ENCODE data around the gene INO80. TPM values are rescaled to one million over a fixed set of nuclear protein-coding genes. Genes with fewer than 3 reads are reported as not detected.

The INO80 gene
- total RNA-seq, 1 donor from 2014 or later, result 31.7 TPM

- Histone ChIP-seq H3K9me3 (no peaks in the 10 kb centered on the region), H3K36me3 (no peaks in the 10 kb centered on the region), H3K27ac (no peak overlapping the region), H3K4me1 (peaks cover 27% of the 10 kb centered on the region), H3K4me3 (no peak overlapping the region), H3K27me3 (no peaks in the 10 kb centered on the region)
- intact Hi-C loops (cut with DNase I), result loop anchor here (5.0 to 10.0 kb wide), 2 partner anchors 42 to 71 kb away; no protein-coding TSS in a partner anchor
- TF ChIP-seq POLR2AphosphoS5 (IDR thresholded peaks at IDR 0.05; ENCODE audit: insufficient read depth in 1 of 2, low read depth in 1 of 2), result no peak
- TF ChIP-seq POLR2A (IDR thresholded peaks at IDR 0.05), result no peak
- TF ChIP-seq, protein P1, sequence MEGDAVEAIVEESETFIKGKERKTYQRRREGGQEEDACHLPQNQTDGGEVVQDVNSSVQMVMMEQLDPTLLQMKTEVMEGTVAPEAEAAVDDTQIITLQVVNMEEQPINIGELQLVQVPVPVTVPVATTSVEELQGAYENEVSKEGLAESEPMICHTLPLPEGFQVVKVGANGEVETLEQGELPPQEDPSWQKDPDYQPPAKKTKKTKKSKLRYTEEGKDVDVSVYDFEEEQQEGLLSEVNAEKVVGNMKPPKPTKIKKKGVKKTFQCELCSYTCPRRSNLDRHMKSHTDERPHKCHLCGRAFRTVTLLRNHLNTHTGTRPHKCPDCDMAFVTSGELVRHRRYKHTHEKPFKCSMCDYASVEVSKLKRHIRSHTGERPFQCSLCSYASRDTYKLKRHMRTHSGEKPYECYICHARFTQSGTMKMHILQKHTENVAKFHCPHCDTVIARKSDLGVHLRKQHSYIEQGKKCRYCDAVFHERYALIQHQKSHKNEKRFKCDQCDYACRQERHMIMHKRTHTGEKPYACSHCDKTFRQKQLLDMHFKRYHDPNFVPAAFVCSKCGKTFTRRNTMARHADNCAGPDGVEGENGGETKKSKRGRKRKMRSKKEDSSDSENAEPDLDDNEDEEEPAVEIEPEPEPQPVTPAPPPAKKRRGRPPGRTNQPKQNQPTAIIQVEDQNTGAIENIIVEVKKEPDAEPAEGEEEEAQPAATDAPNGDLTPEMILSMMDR (IDR thresholded peaks at IDR 0.05), result no peak
- no peak for DNase-seq (ENCODE audit: extremely low spot score in 2 of 2)
Measured at GRCh38 chr15:40943764-40944365, 172.2 kb downstream of the INO80 start.

- peak overlapping the region; percentile 79 for H3K27ac ChIP-seq
Measured at GRCh38 chr15:40942878-40943277, 173.2 kb downstream of the INO80 start.

GRCh38 chr15:40942337-40942854 is 173.7 kb downstream of the INO80 start:
- no peaks in the 10 kb centered on the region for H3K27me3 ChIP-seq
- TF ChIP-seq POLR2A (IDR thresholded peaks at IDR 0.05) (no peak), POLR2AphosphoS5 (IDR thresholded peaks at IDR 0.05; ENCODE audit: insufficient read depth in 1 of 2, low read depth in 1 of 2) (no peak)
- TF ChIP-seq, protein P1 (IDR thresholded peaks at IDR 0.05), result peak in 1 of 3 experiments; percentile 6
- no peaks in the 10 kb centered on the region for H3K36me3 ChIP-seq
- H3K4me1 ChIP-seq, result peaks cover 27% of the 10 kb centered on the region
- DNase-seq (ENCODE audit: extremely low spot score in 2 of 2), result no peak
- intact Hi-C loops (cut with DNase I), result loop anchor here (5.0 to 10.0 kb wide), 2 partner anchors 40 to 72 kb away; no protein-coding TSS in a partner anchor
- peak overlapping the region; percentile 46 to 74 for H3K4me3 ChIP-seq
- H3K9me3 ChIP-seq, result no peaks in the 10 kb centered on the region
- H3K27ac ChIP-seq, result peak overlapping the region; percentile 79

More at GRCh38 chr15:40942878-40943277, 173.2 kb downstream of the INO80 start:
- TF ChIP-seq POLR2AphosphoS5 (IDR thresholded peaks at IDR 0.05; ENCODE audit: insufficient read depth in 1 of 2, low read depth in 1 of 2) (no peak), POLR2A (IDR thresholded peaks at IDR 0.05) (no peak)
- TF ChIP-seq, protein P1 (IDR thresholded peaks at IDR 0.05), result no peak
- no peaks in the 10 kb centered on the region for H3K9me3 ChIP-seq
- no peak for DNase-seq (ENCODE audit: extremely low spot score in 2 of 2)
- H3K27me3 ChIP-seq, result no peaks in the 10 kb centered on the region
- peak overlapping the region in 1 of 2 donors; percentile 74 for H3K4me3 ChIP-seq
- no peaks in the 10 kb centered on the region for H3K36me3 ChIP-seq
- intact Hi-C loops (cut with DNase I), result loop anchor here (5.0 to 10.0 kb wide), 2 partner anchors 41 to 72 kb away; no protein-coding TSS in a partner anchor
- H3K4me1 ChIP-seq, result peaks cover 27% of the 10 kb centered on the region

DNA sequence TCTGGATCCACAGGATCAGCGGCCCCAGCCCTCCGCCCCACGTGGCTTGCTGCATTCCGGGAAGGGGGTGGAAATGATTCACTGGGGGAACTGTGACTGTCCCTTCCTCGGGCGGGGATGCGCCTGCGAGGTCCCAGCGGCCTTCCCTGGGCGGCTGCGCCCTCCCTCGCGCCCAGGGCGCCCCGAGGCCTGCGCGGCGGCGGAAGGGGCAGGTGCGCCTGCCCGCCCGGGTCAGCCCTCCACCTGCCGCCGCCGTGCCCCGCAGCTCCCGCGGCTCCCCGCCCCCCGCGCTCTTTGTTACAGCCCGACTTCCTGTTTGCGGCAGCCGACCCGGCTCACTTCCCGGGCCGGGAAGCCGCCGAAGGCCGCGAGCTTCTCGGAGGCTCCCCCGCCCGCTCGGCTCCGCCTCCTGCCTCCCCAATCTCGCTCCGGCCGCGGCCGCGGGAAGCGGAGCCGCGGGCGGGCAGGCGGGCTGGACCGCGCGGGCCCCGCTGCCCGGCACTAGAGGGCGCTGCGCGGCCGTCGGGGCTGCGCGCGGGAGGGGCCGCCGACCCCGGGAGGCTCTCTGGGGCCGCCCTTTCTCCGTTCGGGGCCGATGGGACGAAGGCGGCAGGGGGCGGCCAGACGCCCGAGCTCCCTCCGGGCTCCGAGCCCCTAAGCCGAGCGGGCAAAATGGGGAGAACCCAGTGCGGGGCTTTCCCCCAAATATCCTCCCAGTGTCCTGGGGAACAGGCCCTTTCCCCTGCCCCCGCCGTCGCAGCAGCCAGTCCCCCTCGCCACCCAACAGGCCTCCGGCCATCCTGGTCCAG is 174.3 kb downstream of the INO80 start:
- DNase-seq (ENCODE audit: extremely low spot score in 2 of 2), result no peak
- H3K27ac ChIP-seq, result peak overlapping the region; percentile 79
- H3K4me3 ChIP-seq, result peak overlapping the region; percentile 46 to 74
- intact Hi-C loops (cut with DNase I), result loop anchor here (5.0 to 10.0 kb wide), 2 partner anchors 39 to 73 kb away; no protein-coding TSS in a partner anchor
- H3K4me1 ChIP-seq, result peaks cover 27% of the 10 kb centered on the region
- H3K9me3 ChIP-seq, result no peaks in the 10 kb centered on the region
- no peaks in the 10 kb centered on the region for H3K36me3 ChIP-seq
- no peaks in the 10 kb centered on the region for H3K27me3 ChIP-seq
- TF ChIP-seq POLR2AphosphoS5 (IDR thresholded peaks at IDR 0.05; ENCODE audit: insufficient read depth in 1 of 2, low read depth in 1 of 2), result peak in 1 of 2 donors; percentile 29
- no peak for TF ChIP-seq POLR2A (IDR thresholded peaks at IDR 0.05)
- TF ChIP-seq, protein P1 (IDR thresholded peaks at IDR 0.05), result peak in 2 of 3 experiments; percentile 16 to 56

Data from vagina (tissue), 2 donors.